AG04450 (cell line): ENCODE results near the gene MAGI3. TPM values are rescaled to one million over a fixed set of nuclear protein-coding genes. Genes with fewer than 3 reads are reported as not detected.

ENCODE experiments used
- CTCF ChIA-PET: fragments of 300-600, 350-600 bp; formaldehyde crosslinking; extraction: SDS; loops from one replicate; lab custom pipeline; 2022; ENCODE audit warnings: antibody characterized with exemption, inconsistent platforms; lab: Charles Lee
- POLR2A ChIA-PET: fragments of 350-600 bp; formaldehyde crosslinking; extraction: SDS; loops from one replicate; lab custom pipeline; 2021; ENCODE audit warnings: antibody characterized with exemption, inconsistent platforms; lab: Yijun Ruan, JAX
- DNase-seq: peaks from one replicate; pipeline ENCODE4 v3.0.0-alpha.2; 2011; ENCODE audit warnings: low read depth, low spot score
- H3K27ac ChIP-seq: one replicate; pipeline ENCODE4 v1.5.1; 2012; ENCODE audit warnings: low read depth, low read length, control low read depth
- H3K27me3 ChIP-seq: one replicate; pipeline ENCODE4 v1.6.0; 2012; ENCODE audit warnings: low read length; ENCODE audit not compliant: control insufficient read depth, insufficient read depth
- H3K4me3 ChIP-seq: 2 replicates; pipeline ENCODE4 v1.5.1; 2011; ENCODE audit warnings: mild to moderate bottlenecking, low read depth, low read length, control low read depth
- H3K9me3 ChIP-seq: 2 replicates; pipeline ENCODE4 v1.5.1; 2012; ENCODE audit warnings: low read length; ENCODE audit not compliant: control insufficient read depth, insufficient read depth
- polyA plus RNA-seq: library from polyadenylated mRNA; depleted of rRNA; stranded (reverse); fragments of >200 nt; gene quantifications from 2 replicates; pipeline ENCODE4 v1.2.3, GENCODE V29; 2011
- TF ChIP-seq, protein P1 (sequence below): IDR thresholded peaks from 2 replicates; pipeline ENCODE4 v1.5.1; 2011; ENCODE audit warnings: low read depth, low read length, control low read depth, inconsistent platforms

Gene MAGI3
- polyA plus RNA-seq, 1 experiment = 5.8 TPM

DNA sequence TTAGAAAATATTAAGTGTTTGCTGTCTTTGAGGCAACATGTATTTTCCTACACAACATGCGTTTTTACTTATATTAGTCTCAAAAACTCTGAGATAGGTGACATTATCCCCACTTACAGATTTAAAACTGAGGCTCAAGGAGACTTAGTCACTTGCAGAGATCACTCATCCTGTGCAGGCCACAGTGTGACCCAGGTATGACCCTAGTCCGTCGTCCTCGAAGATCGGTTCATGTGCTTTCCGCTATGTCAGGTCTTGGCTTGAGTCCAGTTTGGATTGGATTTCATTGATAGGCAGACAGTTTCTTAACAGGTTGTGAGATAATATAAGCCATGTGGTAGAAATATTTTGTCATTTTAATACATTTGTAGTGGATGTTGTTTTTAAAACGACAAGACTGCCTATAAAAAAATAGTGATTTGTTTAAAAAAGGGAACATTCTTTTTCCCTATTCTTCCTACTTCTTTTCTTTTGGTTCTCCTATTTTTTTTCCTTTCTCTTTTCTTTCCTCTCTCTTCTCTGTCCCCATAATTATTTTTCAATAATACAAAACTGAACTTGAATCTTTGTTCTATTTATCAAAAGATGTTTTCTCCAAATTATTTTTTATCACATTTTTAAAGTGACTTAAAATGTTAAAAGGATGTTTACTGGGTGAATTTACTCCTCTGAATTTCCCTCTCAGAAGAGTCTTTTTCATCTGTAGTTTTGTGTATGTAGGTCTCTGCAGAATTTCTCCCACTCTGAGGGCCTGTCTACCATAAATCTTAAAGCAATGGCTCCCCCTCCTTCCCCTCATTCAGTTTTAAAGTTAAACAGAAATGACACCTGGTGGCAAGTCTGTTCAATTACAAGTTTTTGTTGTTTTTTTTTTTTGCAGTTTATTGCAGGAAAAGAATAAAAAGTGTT lies 287.2 kb downstream of the MAGI3 start:
- Histone ChIP-seq H3K27me3 (no peaks in the 10 kb centered on the region), H3K9me3 (no peaks in the 10 kb centered on the region), H3K4me3 (no peak overlapping the region), H3K27ac (no peak overlapping the region)
- CTCF ChIA-PET = interaction anchor here (0.6 to 5.6 kb wide), 16 partner anchors 9 to 605 kb away, joined by 3 to 56 read pairs (median 3); partner anchors contain the start of gene LRIG2
- POLR2A ChIA-PET = no interaction called here
- peak; percentile 20 for DNase-seq
- TF ChIP-seq, protein P1, sequence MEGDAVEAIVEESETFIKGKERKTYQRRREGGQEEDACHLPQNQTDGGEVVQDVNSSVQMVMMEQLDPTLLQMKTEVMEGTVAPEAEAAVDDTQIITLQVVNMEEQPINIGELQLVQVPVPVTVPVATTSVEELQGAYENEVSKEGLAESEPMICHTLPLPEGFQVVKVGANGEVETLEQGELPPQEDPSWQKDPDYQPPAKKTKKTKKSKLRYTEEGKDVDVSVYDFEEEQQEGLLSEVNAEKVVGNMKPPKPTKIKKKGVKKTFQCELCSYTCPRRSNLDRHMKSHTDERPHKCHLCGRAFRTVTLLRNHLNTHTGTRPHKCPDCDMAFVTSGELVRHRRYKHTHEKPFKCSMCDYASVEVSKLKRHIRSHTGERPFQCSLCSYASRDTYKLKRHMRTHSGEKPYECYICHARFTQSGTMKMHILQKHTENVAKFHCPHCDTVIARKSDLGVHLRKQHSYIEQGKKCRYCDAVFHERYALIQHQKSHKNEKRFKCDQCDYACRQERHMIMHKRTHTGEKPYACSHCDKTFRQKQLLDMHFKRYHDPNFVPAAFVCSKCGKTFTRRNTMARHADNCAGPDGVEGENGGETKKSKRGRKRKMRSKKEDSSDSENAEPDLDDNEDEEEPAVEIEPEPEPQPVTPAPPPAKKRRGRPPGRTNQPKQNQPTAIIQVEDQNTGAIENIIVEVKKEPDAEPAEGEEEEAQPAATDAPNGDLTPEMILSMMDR = peak; percentile 59

DNA sequence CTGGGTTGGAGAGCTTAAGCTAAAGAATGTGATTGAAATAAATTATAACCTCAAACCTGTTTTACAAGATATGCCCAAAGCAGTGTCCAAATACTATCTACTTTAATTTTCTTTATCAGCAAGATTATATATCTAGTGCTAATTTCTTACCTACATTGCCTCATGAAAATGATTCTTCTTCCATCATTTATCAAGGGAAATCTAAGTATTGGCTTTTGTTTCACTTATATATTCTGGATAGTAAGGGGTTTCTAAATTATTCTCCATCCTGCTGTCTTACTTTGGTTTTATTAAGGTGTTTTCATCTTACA lies 287.8 kb downstream of the MAGI3 start:
- DNase-seq = no peak
- Histone ChIP-seq H3K9me3 (no peaks in the 10 kb centered on the region), H3K27ac (no peak overlapping the region), H3K4me3 (no peak overlapping the region), H3K27me3 (no peaks in the 10 kb centered on the region)
- TF ChIP-seq, protein P1 = no peak
- ChIA-PET CTCF (interaction anchor here (0.6 to 5.6 kb wide), 13 partner anchors 9 to 579 kb away, joined by 3 to 56 read pairs (median 3); no protein-coding TSS in a partner anchor), POLR2A (no interaction called here)

DNA sequence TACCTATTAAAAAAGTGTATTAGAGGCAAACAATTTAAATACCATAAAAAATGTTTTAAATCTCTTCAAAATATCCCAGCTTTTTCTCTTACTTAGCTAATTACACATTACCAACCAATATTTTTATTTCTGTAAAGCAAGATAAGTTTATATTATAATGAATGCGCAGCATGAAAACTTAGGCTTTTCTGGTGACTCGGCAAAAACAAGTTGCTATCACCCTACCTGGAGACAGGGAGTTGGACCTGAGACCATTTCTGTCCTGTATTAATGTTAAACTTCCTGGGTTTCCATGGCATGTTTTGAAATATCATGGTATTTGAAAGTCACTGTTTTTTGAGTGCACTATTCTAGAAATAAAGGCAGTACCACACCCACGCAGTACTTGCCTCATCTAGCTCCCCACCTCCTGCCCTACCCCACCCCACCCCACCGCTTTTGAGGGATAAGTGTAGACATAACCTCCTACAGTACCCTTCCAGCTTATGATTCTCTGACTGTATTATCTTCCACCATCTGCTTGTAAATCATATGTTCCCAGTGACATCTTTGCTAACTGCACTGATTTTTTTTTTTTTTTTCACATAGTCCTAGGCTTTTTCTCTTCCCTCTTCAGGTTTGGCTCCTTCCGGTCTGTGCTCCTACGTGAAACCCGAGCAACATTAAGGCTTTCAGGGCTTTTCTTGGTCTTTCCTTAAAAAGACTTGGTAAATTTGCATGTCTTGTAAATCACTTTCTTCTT lies 291.5 kb downstream of the MAGI3 start:
- Histone ChIP-seq H3K4me3 (no peak overlapping the region), H3K9me3 (no peaks in the 10 kb centered on the region), H3K27me3 (no peaks in the 10 kb centered on the region), H3K27ac (no peak overlapping the region)
- TF ChIP-seq, protein P1 = no peak
- ChIA-PET CTCF (interaction anchor here (0.6 to 1.6 kb wide), 6 partner anchors 282 to 966 kb away, joined by 3 to 6 read pairs (median 5); partner anchors contain the start of gene LRIG2), POLR2A (no interaction called here)
- DNase-seq = no peak

DNA sequence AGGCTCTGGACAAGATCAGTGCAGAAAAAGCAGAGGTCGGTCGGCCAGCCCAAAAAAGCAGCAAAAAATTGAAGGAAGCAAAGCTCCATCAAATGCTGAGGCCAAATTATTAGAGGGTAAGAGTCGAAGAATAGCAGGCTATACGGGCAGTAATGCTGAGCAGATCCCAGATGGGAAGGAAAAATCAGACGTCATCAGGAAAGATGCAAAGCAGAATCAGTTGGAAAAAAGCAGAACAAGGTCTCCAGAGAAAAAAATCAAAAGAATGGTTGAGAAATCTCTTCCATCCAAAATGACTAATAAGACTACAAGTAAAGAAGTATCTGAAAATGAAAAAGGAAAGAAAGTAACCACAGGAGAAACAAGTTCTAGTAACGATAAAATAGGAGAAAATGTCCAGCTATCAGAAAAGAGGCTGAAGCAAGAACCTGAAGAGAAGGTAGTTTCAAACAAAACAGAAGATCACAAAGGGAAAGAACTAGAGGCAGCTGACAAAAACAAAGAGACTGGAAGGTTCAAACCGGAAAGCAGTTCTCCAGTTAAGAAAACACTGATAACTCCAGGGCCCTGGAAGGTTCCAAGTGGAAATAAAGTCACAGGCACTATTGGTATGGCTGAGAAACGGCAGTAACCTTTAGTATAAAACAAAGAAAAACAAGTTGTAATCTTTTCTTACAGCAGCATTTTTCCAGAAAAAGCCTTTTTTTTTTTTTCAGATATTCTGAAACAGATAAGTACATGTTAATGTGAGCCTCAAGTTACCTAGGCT lies 293.3 kb downstream of the MAGI3 start:
- TF ChIP-seq, protein P1 = no peak
- CTCF ChIA-PET = interaction anchor here (0.8 to 2.3 kb wide), 2 partner anchors 543 to 611 kb away, joined by 3 to 12 read pairs; partner anchors contain the start of gene LRIG2
- no peak overlapping the region for H3K4me3 ChIP-seq
- no peaks in the 10 kb centered on the region for H3K27me3 ChIP-seq
- DNase-seq = no peak
- POLR2A ChIA-PET = interaction anchor here (0.7 kb wide), 2 partner anchors 33 to 579 kb away, joined by 3 to 4 read pairs; no protein-coding TSS in a partner anchor
- no peak overlapping the region for H3K27ac ChIP-seq
- no peaks in the 10 kb centered on the region for H3K9me3 ChIP-seq
